Loucy (cell line): Measurements from ENCODE around the gene UBL4B.

Experiments used
- H2AFZ ChIP-seq: fragments of 200-600 bp; sonication (generic); 2 replicates; pipeline ENCODE4 v1.6.0; 2016; ENCODE audit warnings: antibody characterized with exemption, mild to moderate bottlenecking, low read length, moderate library complexity
- H3F3A ChIP-seq: fragments of 200-600 bp; 2 replicates; pipeline ENCODE4 v1.6.0; 2016; ENCODE audit warnings: antibody characterized with exemption, low read depth, mild to moderate bottlenecking
- H3K27me3 ChIP-seq: fragments of 200-600 bp; sonication (generic); 2 replicates; pipeline ENCODE4 v1.6.1; 2014; ENCODE audit warnings: low read length, mild to moderate bottlenecking; ENCODE audit not compliant: insufficient read depth, poor library complexity, severe bottlenecking
- H3K36me3 ChIP-seq: fragments of 200-600 bp; sonication (generic); 2 replicates; pipeline ENCODE4 v1.6.1; 2016; ENCODE audit warnings: low read length; ENCODE audit not compliant: insufficient read depth
- H3K4me1 ChIP-seq: fragments of 200-600 bp; sonication (generic); 2 replicates; pipeline ENCODE4 v1.5.1; 2014; ENCODE audit warnings: low read length, mild to moderate bottlenecking; ENCODE audit not compliant: insufficient read depth, poor library complexity, severe bottlenecking
- H3K4me2 ChIP-seq: fragments of 200-600 bp; sonication (generic); 2 replicates; pipeline ENCODE4 v1.6.0; 2014; ENCODE audit warnings: antibody characterized with exemption, low read length, low read depth, mild to moderate bottlenecking; ENCODE audit not compliant: poor library complexity, severe bottlenecking
- H3K4me3 ChIP-seq: fragments of 200-600 bp; sonication (generic); 2 replicates; pipeline ENCODE4 v1.5.1; 2014; ENCODE audit warnings: low read length, mild to moderate bottlenecking, mixed read lengths; ENCODE audit not compliant: poor library complexity, severe bottlenecking
- H3K79me2 ChIP-seq: fragments of 200-600 bp; sonication (generic); 2 replicates; pipeline ENCODE4 v1.6.1; 2014; ENCODE audit warnings: low read length; ENCODE audit not compliant: insufficient read depth
- H3K9ac ChIP-seq: fragments of 200-600 bp; sonication (generic); 2 replicates; pipeline ENCODE4 v1.6.0; 2014; ENCODE audit warnings: mild to moderate bottlenecking, low read depth, low read length, moderate library complexity; ENCODE audit not compliant: poor library complexity, severe bottlenecking
- H3K9me2 ChIP-seq: fragments of 200-600 bp; sonication (generic); replicated peaks from 2 replicates; pipeline ENCODE4 v1.6.1; 2016; ENCODE audit warnings: low read depth, low read length, mixed read lengths
- H3K9me3 ChIP-seq: fragments of 200-600 bp; sonication (generic); 2 replicates; pipeline ENCODE4 v1.6.1; 2014; ENCODE audit warnings: mild to moderate bottlenecking, antibody characterized with exemption, low read length, low read depth; ENCODE audit not compliant: insufficient read depth
- H4K20me1 ChIP-seq: fragments of 200-600 bp; sonication (generic); 2 replicates; pipeline ENCODE4 v1.6.0; 2014; ENCODE audit warnings: antibody characterized with exemption, low read length, mild to moderate bottlenecking; ENCODE audit not compliant: insufficient read depth, poor library complexity, severe bottlenecking
- EZH2phosphoT487 ChIP-seq: fragments of 200-600 bp; IDR thresholded peaks from 2 replicates; pipeline ENCODE4 v1.6.1; 2018; ENCODE audit warnings: antibody characterized with exemption, mild to moderate bottlenecking, moderate library complexity, borderline replicate concordance
- TF ChIP-seq, protein P1 (sequence below): fragments of 200-600 bp; sonication (generic); conservative IDR thresholded peaks from 2 replicates; pipeline ENCODE4 v1.5.1; 2014; ENCODE audit warnings: mild to moderate bottlenecking, antibody characterized with exemption, low read length

Gene UBL4B

DNA sequence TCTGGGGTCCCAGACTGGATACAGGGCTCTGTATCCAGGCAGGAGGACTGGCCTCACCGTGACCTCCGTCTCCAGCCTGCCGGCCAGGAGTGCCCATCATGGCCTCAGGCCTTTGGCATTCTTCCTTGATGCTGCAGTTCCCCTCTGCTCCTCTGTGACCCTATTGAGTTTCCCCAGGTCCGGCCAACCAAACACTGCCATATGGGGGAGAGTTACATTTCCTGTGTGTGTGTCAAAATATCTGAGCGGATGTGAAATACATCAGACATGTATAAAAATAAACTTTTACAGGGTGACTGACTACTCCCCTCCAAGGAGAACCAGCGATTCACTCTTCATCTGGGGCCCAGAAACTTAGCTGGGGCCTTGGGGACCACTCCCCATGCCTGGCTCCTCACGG lies 10.2 kb upstream of the UBL4B start:
- TF ChIP-seq, protein P1, sequence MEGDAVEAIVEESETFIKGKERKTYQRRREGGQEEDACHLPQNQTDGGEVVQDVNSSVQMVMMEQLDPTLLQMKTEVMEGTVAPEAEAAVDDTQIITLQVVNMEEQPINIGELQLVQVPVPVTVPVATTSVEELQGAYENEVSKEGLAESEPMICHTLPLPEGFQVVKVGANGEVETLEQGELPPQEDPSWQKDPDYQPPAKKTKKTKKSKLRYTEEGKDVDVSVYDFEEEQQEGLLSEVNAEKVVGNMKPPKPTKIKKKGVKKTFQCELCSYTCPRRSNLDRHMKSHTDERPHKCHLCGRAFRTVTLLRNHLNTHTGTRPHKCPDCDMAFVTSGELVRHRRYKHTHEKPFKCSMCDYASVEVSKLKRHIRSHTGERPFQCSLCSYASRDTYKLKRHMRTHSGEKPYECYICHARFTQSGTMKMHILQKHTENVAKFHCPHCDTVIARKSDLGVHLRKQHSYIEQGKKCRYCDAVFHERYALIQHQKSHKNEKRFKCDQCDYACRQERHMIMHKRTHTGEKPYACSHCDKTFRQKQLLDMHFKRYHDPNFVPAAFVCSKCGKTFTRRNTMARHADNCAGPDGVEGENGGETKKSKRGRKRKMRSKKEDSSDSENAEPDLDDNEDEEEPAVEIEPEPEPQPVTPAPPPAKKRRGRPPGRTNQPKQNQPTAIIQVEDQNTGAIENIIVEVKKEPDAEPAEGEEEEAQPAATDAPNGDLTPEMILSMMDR = no peak
- TF ChIP-seq EZH2phosphoT487 = no peak
- no peaks in the 10 kb centered on the region for H4K20me1 ChIP-seq
- no peaks in the 10 kb centered on the region for H3K9me2 ChIP-seq
- no peak overlapping the region for H3K4me3 ChIP-seq
- H3K4me1 ChIP-seq = peaks cover 9% of the 10 kb centered on the region
- H3K9me3 ChIP-seq = no peaks in the 10 kb centered on the region
- H3K9ac ChIP-seq = no peak overlapping the region
- H3K79me2 ChIP-seq = no peaks in the 10 kb centered on the region
- no peaks in the 10 kb centered on the region for H3F3A ChIP-seq
- H3K36me3 ChIP-seq = no peaks in the 10 kb centered on the region
- no peaks in the 10 kb centered on the region for H3K27me3 ChIP-seq
- no peak overlapping the region for H3K4me2 ChIP-seq
- H2AFZ ChIP-seq = no peak overlapping the region

DNA sequence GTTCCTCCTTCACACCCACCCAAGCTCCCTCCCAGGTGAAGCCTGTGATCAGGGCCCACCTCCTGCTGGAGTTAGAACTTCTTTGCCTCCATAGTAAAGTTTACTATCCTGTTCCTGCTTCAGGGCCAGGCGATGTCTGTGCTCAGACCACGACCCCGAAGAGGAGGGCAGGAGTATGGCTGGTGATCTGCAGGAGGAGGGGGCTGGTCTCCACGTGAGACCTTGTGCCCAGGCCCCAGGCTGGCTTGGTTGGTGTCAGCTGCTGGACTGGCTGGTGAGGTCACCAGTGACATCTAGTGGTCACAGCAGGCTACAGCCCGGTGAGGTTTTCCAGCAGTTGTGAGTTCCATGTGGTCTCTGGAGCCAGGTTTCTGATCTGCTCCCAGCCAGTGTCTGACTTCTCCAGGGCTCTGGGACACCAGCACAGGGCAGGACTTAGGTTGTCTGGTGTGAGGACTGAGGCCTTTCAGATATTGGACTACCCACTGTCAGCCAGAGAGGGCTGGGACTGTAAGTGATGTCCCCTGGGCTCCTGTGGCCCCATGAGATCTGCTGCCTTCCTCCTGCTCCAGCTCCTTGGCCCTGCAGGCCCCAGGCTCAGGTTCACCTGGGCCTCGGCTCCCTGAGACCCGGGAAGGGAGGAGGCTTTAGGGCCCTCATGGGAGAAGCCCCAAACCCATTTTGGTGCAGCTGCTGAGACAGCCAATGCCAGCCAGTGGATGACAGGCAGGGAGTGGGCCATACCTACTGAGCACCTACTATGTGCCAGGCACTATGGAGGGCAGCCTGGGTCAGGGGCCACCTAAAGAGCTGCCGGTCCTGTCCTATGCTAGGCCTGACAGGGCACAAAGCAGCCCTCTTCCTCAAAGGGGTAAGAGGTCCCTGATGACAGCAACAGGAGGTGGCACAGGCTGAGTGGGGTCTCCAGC lies 6.0 kb upstream of the UBL4B start:
- Histone ChIP-seq H3F3A (no peaks in the 10 kb centered on the region), H3K4me1 (peaks cover 9% of the 10 kb centered on the region), H3K4me3 (no peak overlapping the region), H3K36me3 (no peaks in the 10 kb centered on the region), H3K79me2 (no peaks in the 10 kb centered on the region), H2AFZ (no peak overlapping the region), H3K4me2 (no peak overlapping the region), H3K9me3 (no peaks in the 10 kb centered on the region), H3K9me2 (no peaks in the 10 kb centered on the region), H3K27me3 (no peaks in the 10 kb centered on the region), H4K20me1 (no peaks in the 10 kb centered on the region), H3K9ac (no peak overlapping the region)
- TF ChIP-seq, protein P1 = peak; percentile 95
- no peak for TF ChIP-seq EZH2phosphoT487

DNA sequence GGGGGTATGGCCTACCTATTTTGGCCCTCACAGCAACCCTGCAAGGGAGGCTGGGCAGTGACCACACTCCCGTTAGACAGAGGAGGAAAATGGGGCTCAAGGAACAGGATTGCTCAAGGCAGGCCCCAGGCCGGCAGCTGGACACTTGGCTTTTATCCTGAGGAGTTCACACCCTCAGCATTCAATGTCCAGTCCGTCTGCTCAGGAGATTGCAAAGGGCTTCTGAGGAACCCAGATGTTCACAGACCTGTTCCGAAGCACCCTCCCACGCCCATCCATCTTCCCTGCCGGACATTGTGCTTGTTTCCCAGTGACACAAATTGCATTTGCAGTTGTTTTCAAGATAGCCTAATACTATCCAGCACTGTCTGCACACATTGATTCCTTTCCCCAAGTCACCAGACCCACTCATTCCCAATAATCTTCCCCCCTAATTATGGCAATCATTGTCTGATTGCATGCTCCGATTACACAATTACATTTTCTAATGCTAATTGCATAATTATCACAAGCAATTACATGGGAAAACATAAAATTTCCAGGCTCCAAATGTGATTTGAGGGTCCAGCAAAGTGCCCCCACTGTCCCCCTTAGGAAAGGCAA lies 4.3 kb upstream of the UBL4B start:
- Histone ChIP-seq H3K9me3 (no peaks in the 10 kb centered on the region), H3K4me1 (peaks cover 9% of the 10 kb centered on the region), H3K36me3 (no peaks in the 10 kb centered on the region), H3K9me2 (no peaks in the 10 kb centered on the region), H3K9ac (no peak overlapping the region), H3K4me3 (no peak overlapping the region), H3F3A (no peaks in the 10 kb centered on the region), H2AFZ (no peak overlapping the region), H3K4me2 (no peak overlapping the region), H4K20me1 (no peaks in the 10 kb centered on the region), H3K27me3 (no peaks in the 10 kb centered on the region), H3K79me2 (no peaks in the 10 kb centered on the region)
- no peak for TF ChIP-seq EZH2phosphoT487
- TF ChIP-seq, protein P1 = no peak
